WTC11 (cell line): Measurements from ENCODE around the gene ELF3. TPM values are rescaled to one million over a fixed set of nuclear protein-coding genes. Genes with fewer than 3 reads are reported as not detected.

Experiments
- ATAC-seq: fragments of 200-7000 bp; cut with Tn5 transposase; 2 replicates; pipeline ENCODE4 v1.10.0; 2021; ENCODE audit warnings: mild to moderate bottlenecking, moderate library complexity
- CTCF ChIA-PET: fragments of 300-600 bp; sonication (Branson Sonifier 250); formaldehyde crosslinking; loops from one replicate; lab custom pipeline; 2021; ENCODE audit warnings: antibody characterized with exemption; lab: Charles Lee
- POLR2A ChIA-PET: fragments of 350-600 bp; sonication (Branson Sonifier 250); formaldehyde crosslinking; loops from one replicate; lab custom pipeline; 2021; ENCODE audit warnings: antibody characterized with exemption; lab: Charles Lee
- DNase-seq: peaks from one replicate; pipeline ENCODE4 v3.0.0; 2021; ENCODE audit warnings: low spot score
- H3K27ac Mint-ChIP-seq: 2 replicates; pipeline ENCODE4 v1.8.0; 2021; ENCODE audit warnings: mixed read lengths
- H3K27me3 Mint-ChIP-seq: 2 replicates; pipeline ENCODE4 v1.8.0; 2021; ENCODE audit warnings: low read depth, mild to moderate bottlenecking, moderate library complexity, mixed read lengths
- H3K36me3 Mint-ChIP-seq: 2 replicates; pipeline ENCODE4 v1.8.0; 2021; ENCODE audit warnings: mixed read lengths
- H3K4me1 Mint-ChIP-seq: 2 replicates; pipeline ENCODE4 v1.8.0; 2022; ENCODE audit warnings: mixed read lengths
- H3K4me3 Mint-ChIP-seq: 2 replicates; pipeline ENCODE4 v1.8.0; 2021; ENCODE audit warnings: mild to moderate bottlenecking, moderate library complexity, mixed read lengths
- H3K9me3 Mint-ChIP-seq: 2 replicates; pipeline ENCODE4 v1.8.0; 2021; ENCODE audit warnings: mixed read lengths
- AR ChIP-seq: fragments of 250-450 bp; sonication (Bioruptor Pico); IDR thresholded peaks from 2 replicates; pipeline ENCODE4 v1.9.0; 2021; ENCODE audit warnings: mild to moderate bottlenecking
- ATF1 ChIP-seq: sonication (generic); formaldehyde crosslinking; IDR thresholded peaks from 2 replicates; pipeline ENCODE4 v1.8.1; 2023; ENCODE audit warnings: mild to moderate bottlenecking, moderate library complexity, missing genetic modification reagents
- ATF2 ChIP-seq: sonication (generic); formaldehyde crosslinking; IDR thresholded peaks from 2 replicates; pipeline ENCODE4 v1.8.1; 2022; ENCODE audit warnings: low read depth, missing genetic modification reagents, borderline replicate concordance
- CBFB ChIP-seq: sonication (generic); formaldehyde crosslinking; IDR thresholded peaks from 2 replicates; pipeline ENCODE4 v1.8.1; 2022; ENCODE audit warnings: mild to moderate bottlenecking, low read depth, missing genetic modification reagents
- CDX4 ChIP-seq: fragments of 250-450 bp; sonication (Bioruptor Pico); IDR thresholded peaks from 2 replicates; pipeline ENCODE4 v1.9.0; 2021; ENCODE audit warnings: moderate library complexity, mild to moderate bottlenecking, inconsistent platforms, borderline replicate concordance
- CREM ChIP-seq: sonication (generic); formaldehyde crosslinking; IDR thresholded peaks from 2 replicates; pipeline ENCODE4 v1.8.1; 2022; ENCODE audit warnings: mild to moderate bottlenecking, missing genetic modification reagents, moderate library complexity
- E2F4 ChIP-seq: sonication (generic); formaldehyde crosslinking; IDR thresholded peaks from 2 replicates; pipeline ENCODE4 v1.8.1; 2022; ENCODE audit warnings: low read depth, mild to moderate bottlenecking, moderate library complexity, missing genetic modification reagents, borderline replicate concordance
- FOXJ3 ChIP-seq: sonication (generic); formaldehyde crosslinking; IDR thresholded peaks from 2 replicates; pipeline ENCODE4 v1.9.0; 2021; ENCODE audit warnings: missing genetic modification reagents, mild to moderate bottlenecking, borderline replicate concordance
- FOXK1 ChIP-seq: sonication (generic); formaldehyde crosslinking; IDR thresholded peaks from 2 replicates; pipeline ENCODE4 v1.8.0; 2022; ENCODE audit warnings: mild to moderate bottlenecking, moderate library complexity, missing genetic modification reagents
- IRF1 ChIP-seq: sonication (generic); formaldehyde crosslinking; IDR thresholded peaks from 2 replicates; pipeline ENCODE4 v1.8.0; 2023; ENCODE audit warnings: missing genetic modification reagents
- MYBL2 ChIP-seq: sonication (generic); formaldehyde crosslinking; IDR thresholded peaks from 2 replicates; pipeline ENCODE4 v1.8.1; 2023; ENCODE audit warnings: mild to moderate bottlenecking, moderate library complexity, missing genetic modification reagents
- NFATC4 ChIP-seq: fragments of 250-450 bp; sonication (Bioruptor Pico); IDR thresholded peaks from 2 replicates; pipeline ENCODE4 v1.9.0; 2021; ENCODE audit warnings: mild to moderate bottlenecking
- NFYB ChIP-seq: sonication (generic); formaldehyde crosslinking; conservative IDR thresholded peaks from 2 replicates; pipeline ENCODE4 v1.8.0; 2022; ENCODE audit warnings: low read depth, missing genetic modification reagents
- NR1H2 ChIP-seq: sonication (generic); formaldehyde crosslinking; IDR thresholded peaks from 2 replicates; pipeline ENCODE4 v1.9.0; 2021; ENCODE audit warnings: mild to moderate bottlenecking, moderate library complexity, missing genetic modification reagents
- NR2C2 ChIP-seq: sonication (generic); formaldehyde crosslinking; IDR thresholded peaks from 2 replicates; pipeline ENCODE4 v1.8.0; 2022; ENCODE audit warnings: mild to moderate bottlenecking, missing genetic modification reagents
- NR3C1 ChIP-seq: sonication (generic); formaldehyde crosslinking; conservative IDR thresholded peaks from 2 replicates; pipeline ENCODE4 v1.8.1; 2023; ENCODE audit warnings: low read depth, mild to moderate bottlenecking, missing genetic modification reagents
- PRRX2 ChIP-seq: fragments of 250-450 bp; sonication (Bioruptor Pico); IDR thresholded peaks from 2 replicates; pipeline ENCODE4 v1.8.0; 2021; ENCODE audit warnings: mild to moderate bottlenecking
- SP1 ChIP-seq: sonication (generic); formaldehyde crosslinking; conservative IDR thresholded peaks from 2 replicates; pipeline ENCODE4 v1.8.1; 2022; ENCODE audit warnings: missing genetic modification reagents
- STAT6 ChIP-seq: sonication (generic); formaldehyde crosslinking; conservative IDR thresholded peaks from 2 replicates; pipeline ENCODE4 v1.8.1; 2023; ENCODE audit warnings: mild to moderate bottlenecking, low read depth, missing genetic modification reagents, moderate library complexity
- TEAD4 ChIP-seq: sonication (generic); formaldehyde crosslinking; IDR thresholded peaks from 2 replicates; pipeline ENCODE4 v1.8.0; 2022; ENCODE audit warnings: mild to moderate bottlenecking, missing genetic modification reagents
- TP53 ChIP-seq: sonication (generic); formaldehyde crosslinking; IDR thresholded peaks from 2 replicates; pipeline ENCODE4 v1.8.1; 2023; ENCODE audit warnings: mild to moderate bottlenecking, missing genetic modification reagents
- USF1 ChIP-seq: sonication (generic); formaldehyde crosslinking; IDR thresholded peaks from 2 replicates; pipeline ENCODE4 v1.8.0; 2022; ENCODE audit warnings: mild to moderate bottlenecking, missing genetic modification reagents
- ZBTB21 ChIP-seq: sonication (generic); formaldehyde crosslinking; IDR thresholded peaks from 2 replicates; pipeline ENCODE4 v1.8.1; 2023; ENCODE audit warnings: mild to moderate bottlenecking, missing genetic modification reagents, borderline replicate concordance
- ZNF263 ChIP-seq: sonication (generic); formaldehyde crosslinking; IDR thresholded peaks from 2 replicates; pipeline ENCODE4 v1.8.1; 2022; ENCODE audit warnings: low read depth, mild to moderate bottlenecking, moderate library complexity, missing genetic modification reagents
- ZNF512 ChIP-seq: sonication (generic); formaldehyde crosslinking; IDR thresholded peaks from 2 replicates; pipeline ENCODE4 v1.8.1; 2022; ENCODE audit warnings: missing genetic modification reagents, borderline replicate concordance
- total RNA-seq: library from RNA; stranded (reverse); gene quantifications from 3 replicates; pipeline ENCODE4 v1.2.3, GENCODE V29; 2021

Gene ELF3
- total RNA-seq, 1 experiment from 2014 or later, result 15.0 TPM

GRCh38 chr1:202029171-202029665 lies 18.8 kb downstream of the ELF3 start:
- Mint-ChIP-seq H3K36me3 (no peaks in the 10 kb centered on the region), H3K27ac (no peak overlapping the region), H3K4me1 (no peaks in the 10 kb centered on the region), H3K4me3 (no peak overlapping the region), H3K9me3 (peaks cover 3% of the 10 kb centered on the region; the same call in 1 of the 2 replicates), H3K27me3 (no peaks in the 10 kb centered on the region)
- POLR2A ChIA-PET, result no interaction called here
- TF ChIP-seq SP1 (CRISPR knock-in tag) (no peak), TEAD4 (no peak), STAT6 (CRISPR knock-in tag) (no peak), FOXK1 (CRISPR knock-in tag) (no peak), FOXJ3 (CRISPR knock-in tag) (no peak), PRRX2 (CRISPR knock-in tag) (no peak), ATF2 (CRISPR knock-in tag) (no peak), USF1 (CRISPR knock-in tag) (no peak), ZNF512 (CRISPR knock-in tag) (no peak), CREM (CRISPR knock-in tag) (no peak), CBFB (CRISPR knock-in tag) (no peak), MYBL2 (no peak), ZBTB21 (no peak), ATF1 (CRISPR knock-in tag) (no peak), E2F4 (no peak), TP53 (CRISPR knock-in tag) (no peak)
- DNase-seq, result no peak
- CTCF ChIA-PET, result no interaction called here
- ATAC-seq, result no peak

- CTCF ChIA-PET, result no interaction called here
- Mint-ChIP-seq H3K27ac (no peak overlapping the region), H3K27me3 (no peaks in the 10 kb centered on the region), H3K4me3 (no peak overlapping the region), H3K4me1 (0 out of 2 replicates have a peak, but pooled peaks cover 3% of the 10 kb centered on the region), H3K36me3 (no peaks in the 10 kb centered on the region), H3K9me3 (peaks cover 3% of the 10 kb centered on the region; the same call in 1 of the 2 replicates)
- ATAC-seq (no peak), DNase-seq (no peak)
- POLR2A ChIA-PET, result no interaction called here
- no peak for TF ChIP-seq NR2C2 (CRISPR knock-in tag)
- no peak for TF ChIP-seq NR1H2
- no peak for TF ChIP-seq NFATC4
- no peak for TF ChIP-seq NFYB (CRISPR knock-in tag)
- no peak for TF ChIP-seq NR3C1
- TF ChIP-seq FOXK1 (CRISPR knock-in tag), result no peak
- no peak for TF ChIP-seq CDX4 (CRISPR knock-in tag)
- no peak for TF ChIP-seq ZNF263 (CRISPR knock-in tag)
- no peak for TF ChIP-seq AR (CRISPR knock-in tag)
- TF ChIP-seq IRF1 (CRISPR knock-in tag), result no peak
Observed at GRCh38 chr1:202029727-202030126, 19.3 kb downstream of the ELF3 start.
